GM18499 (cell line): ENCODE results near the gene ABCC1.

Experiments
- ATAC-seq: cut with Tn5 transposase; IDR thresholded peaks from one replicate; pipeline ENCODE4 v1.9.1; 2021; ENCODE audit warnings: moderate number of reproducible peaks; ENCODE audit not compliant: insufficient read depth, unreplicated experiment

Gene ABCC1

DNA sequence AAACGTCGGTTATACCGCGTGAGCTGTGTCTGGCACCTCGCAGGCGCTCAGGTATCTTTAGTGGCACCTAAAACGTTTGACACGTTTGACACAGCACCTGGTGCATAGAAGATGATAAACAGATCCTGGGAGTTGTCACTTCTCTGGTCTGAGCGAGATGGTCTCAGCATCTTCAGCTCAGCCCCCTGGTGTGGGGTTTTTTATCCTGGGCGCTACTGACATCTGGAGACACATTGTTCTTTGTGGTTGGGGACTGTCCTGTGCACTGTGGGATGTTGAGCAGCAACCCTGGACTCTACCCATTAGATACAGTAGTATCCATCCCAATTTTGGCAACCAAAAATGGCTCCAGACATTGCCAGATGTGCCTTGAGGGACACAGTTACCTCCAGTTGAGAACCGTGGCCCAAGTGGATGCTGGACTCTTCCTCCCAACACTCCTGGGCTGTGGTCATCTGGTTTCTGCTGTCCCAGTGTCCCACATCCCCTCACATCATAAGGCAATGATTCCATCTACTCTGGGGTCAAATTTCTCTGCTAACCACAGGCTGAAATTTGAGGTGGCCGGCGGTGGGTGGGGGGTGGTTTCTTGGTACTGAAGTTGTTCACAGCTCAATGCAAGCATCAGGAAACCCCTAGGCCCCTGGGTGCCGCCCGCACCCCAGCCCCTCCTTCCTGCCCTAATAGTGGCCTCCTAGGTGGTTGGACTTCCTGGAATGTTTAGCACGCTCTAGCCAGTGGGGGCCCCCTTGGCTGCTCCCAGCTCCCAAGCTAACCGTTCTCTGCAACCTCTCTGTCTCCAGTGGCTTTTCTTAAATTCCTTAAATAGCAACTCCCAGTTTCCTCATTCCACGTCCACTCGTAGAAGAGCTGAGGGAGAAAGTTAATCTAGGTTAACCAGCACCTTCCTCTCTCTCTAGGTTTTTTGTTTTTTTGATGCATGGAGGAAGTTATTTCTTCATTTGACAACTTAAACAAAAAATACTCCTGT, 124.8 kb downstream of the ABCC1 start:
- ATAC-seq: no peak

DNA sequence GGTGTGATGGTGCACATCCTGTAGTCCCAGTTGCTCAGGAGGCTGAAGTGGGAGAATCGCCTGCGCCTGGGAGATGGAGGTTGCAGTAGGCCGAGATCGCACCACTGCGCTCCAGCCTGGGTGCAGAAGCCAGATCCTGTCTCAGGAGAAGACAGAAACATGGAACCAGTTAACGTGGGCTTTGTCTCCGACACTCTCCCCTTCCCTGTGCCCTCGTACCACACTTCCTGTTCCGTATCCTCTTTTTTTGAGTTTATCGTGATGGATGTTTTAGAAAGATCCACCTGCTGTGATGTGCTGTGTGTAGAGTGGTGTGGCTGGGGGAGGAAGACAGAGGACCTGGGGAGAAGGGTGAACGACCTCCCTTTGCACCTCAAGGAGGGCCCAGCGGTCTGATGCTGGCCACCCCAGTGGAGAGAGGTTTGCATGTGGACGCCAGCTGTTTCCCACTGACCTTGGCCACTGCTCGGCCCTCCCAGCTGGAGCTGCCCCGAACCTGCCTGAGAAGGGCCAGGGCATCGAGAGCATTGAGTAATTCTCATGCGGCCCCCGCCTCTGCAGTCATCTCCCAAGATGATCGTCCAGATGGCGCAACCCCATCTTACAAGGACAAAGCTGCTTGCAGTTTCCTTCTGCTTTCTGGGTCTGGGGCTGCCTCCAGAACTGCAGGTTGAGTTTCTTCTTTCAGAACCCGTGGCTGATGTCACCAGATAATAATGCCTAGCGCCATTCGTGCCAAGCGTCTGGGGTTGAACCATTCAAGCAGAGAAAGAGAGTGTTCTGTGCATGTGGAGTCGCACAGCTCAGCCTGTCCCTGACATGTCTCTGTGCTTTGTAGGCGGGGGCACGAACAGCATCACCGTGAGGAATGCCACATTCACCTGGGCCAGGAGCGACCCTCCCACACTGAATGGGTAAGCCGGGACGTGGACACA, 126.3 kb downstream of the ABCC1 start:
- ATAC-seq: no peak

DNA sequence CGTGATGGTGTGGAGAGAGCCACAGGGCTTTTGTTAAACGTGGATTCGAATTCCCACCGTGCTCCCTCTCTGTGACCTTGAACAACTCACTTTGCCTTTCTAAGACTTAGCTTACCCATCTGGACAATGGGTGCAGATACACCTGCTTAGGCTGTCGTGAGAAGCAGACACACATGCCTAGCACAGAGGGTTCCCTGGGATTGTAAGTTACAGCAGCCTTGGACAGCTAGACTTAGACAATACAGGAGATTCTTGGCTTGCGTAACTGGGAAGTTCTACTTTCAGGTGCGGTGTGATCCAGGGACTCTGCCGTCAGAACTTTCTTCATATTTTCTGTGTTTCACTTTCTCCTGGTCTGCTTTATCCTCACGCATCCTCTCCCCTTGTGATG, 127.0 kb downstream of the ABCC1 start:
- no peak for ATAC-seq

DNA sequence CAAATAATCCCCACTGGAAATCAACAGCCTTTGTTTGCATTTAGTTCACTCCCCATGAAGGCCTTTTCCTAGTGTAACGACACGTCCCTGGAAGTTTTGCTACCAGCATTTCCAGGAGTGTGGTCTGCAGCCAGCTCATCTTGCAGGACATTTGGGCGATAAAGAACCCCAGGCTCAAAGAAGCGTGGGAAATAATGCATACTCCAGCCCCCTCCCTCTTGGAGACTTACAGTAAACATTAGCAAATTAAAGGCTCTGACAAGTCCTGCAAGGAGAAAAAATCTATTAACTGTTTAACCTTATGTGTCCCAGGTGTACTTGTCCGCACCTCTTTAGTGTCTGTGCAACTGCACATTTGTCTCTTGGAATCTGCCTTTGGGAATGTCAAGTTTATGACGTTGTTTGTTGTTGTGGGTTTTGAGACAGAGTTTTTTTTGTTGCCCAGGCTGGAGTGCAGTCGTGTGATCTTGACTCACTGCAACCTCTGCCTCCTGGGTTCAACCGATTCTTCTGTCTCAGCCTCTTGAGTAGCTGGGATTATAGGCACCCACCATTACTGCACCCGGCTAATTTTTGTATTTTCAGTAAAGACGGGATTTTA, 131.1 kb downstream of the ABCC1 start:
- ATAC-seq: no peak

DNA sequence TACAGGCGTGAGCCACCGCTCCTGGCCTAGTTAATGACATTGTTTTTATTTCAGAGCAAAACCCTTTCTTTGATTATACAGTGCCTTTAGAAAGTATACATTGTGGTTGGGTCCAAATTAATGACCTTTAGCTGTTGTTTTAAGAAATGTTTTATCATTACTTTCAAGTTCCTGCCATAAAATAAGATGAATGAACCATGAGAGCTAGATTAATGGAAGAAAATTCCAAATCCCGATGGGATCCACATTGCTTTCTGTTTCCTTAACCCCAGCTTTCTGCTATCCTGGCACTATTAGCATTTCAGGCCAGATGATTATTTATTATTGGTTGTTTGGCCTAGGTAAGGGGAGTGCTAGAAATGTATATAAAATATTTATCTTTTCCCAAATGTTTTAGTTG, 131.7 kb downstream of the ABCC1 start:
- ATAC-seq: no peak

DNA sequence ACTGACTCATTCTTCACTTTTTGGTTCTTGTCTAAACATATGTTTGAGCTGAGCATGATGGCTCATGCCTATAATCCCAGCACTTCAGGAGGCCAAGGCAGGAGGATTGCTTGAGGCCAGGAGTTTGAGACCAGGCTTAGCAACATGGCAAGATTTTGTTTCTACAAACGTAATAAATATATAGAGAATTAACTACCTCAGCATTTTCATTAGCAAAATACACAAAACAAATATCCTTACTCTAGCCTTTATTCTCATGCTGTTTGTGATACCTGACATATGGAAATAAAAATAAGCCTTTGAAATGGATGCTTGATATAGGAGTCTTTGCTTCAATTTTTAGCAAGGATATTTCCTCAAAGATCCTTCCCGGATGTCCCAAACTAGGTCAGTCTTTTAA, 132.8 kb downstream of the ABCC1 start:
- ATAC-seq: no peak

DNA sequence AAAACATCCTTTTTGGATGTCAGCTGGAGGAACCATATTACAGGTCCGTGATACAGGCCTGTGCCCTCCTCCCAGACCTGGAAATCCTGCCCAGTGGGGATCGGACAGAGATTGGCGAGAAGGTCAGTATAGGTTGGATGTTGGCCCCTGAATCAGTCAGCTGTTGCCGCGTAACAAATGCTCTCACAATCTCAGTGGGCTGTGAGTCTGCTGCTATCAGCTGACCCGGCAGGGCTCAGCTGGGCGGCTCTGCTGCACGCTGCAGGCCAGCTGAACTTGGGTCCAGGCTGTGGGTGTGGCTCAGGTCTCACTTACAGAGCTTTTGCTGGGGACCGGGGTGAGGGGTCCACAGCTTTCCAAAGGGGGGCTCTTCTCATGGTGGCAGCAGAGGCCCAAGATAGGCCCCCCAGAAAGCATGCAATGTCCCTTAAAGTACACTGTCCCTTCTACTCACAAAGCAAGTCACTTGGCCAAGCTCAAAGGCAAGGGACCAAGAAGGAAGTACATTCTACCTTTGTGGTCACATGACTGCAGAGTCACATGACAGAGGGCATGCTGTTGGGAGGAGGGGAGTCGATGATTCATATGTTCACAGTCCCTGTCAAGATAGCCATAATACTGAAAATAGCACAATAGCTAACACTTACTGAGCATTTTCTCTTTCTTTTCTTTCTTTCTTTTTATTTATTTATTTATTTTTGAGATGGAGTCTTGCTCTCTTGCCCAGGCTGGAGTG, 134.2 kb downstream of the ABCC1 start:
- ATAC-seq: no peak

DNA sequence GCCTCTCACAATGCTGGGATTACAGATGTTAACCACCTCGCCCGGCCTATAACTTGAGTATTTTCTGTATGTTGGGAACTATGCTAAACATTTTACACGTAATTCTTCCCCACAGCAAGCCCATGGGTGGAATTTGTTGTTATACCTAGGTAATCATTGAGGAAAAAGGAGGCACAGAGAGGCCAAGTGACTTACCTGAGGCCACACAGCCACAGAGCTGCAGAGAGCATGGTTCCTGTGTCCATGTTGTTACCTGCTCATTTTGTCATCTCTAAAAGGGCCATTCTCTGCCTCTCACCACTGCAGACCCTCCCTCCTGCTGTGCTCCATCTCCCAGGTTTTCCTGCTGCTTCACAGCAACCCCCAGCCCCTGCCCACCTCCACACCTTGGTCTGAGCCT, 135.5 kb downstream of the ABCC1 start:
- no peak for ATAC-seq

DNA sequence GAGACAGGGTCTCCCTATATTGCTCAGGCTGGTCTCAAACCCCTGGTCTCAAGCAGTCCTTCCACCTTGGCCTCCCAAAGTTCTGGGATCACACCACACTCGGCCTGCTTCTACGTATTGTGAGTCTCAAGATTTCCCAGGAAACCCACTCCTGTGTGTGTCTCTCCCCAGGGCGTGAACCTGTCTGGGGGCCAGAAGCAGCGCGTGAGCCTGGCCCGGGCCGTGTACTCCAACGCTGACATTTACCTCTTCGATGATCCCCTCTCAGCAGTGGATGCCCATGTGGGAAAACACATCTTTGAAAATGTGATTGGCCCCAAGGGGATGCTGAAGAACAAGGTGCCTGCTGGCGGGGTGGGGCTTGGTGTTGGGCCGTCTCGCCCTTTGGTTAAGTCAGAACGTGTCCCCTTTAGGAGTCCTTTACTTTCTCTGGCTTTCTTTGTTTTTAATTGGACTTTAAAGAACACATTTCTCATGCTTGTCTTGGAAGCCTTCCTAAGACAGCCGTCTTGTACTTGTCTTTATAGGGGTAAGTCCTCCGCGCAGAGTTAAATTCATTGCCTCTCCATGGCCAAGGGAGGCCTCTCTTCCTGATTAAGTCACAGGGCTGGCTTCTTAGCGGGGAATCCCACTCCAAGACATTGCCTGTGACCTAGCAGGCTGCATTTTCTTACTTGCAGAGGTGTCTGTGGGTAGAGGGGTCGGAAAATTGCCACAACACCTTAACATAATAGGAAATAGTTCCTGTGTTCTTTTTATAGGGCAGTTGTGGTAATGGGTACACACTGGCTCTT, 137.4 kb downstream of the ABCC1 start:
- ATAC-seq: no peak

DNA sequence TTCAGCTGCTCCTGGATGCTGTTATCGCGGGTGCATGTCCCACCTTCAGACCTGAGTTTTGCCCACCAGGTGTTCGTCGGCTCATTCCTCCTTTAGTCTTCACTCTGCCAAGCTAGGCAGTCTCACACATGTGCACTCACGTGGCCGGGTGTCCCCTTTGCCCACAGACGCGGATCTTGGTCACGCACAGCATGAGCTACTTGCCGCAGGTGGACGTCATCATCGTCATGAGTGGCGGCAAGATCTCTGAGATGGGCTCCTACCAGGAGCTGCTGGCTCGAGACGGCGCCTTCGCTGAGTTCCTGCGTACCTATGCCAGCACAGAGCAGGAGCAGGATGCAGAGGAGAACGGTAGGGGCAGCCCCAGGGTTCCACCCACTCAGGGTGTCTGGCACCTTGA, 140.8 kb downstream of the ABCC1 start:
- ATAC-seq: no peak

DNA sequence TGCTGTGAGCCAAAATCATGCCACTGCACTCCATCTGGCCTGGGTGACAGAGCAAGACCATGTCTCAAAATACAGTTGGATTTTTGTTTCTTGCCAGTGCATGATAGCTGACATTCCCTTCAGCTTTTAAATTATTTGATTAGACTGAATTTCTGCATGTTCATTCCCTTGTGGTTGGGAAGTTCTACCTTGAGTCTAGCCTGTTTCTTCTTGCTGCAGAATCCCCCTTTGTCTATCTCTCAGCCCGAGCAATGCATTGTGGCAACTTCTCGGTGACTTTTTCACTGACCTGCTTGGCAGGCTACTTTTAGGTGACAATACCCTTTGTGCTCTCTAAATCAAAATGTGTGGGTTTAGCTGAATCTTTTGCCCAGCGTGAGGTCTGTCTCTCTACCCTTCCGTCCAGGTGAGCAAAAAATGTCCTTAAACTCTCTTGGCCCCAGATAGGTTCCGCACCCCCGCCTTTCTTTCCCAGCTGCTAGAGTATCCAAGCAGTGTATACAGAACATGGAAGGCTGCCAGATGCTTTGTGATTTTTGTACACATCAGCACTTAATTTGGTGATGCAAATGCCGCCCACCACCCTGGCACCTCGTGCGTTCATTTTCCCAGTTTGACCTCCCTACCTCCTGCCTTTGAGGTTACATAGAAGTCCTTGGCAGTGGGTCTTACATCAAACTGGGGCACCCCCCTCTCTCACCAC, 143.7 kb downstream of the ABCC1 start:
- no peak for ATAC-seq

DNA sequence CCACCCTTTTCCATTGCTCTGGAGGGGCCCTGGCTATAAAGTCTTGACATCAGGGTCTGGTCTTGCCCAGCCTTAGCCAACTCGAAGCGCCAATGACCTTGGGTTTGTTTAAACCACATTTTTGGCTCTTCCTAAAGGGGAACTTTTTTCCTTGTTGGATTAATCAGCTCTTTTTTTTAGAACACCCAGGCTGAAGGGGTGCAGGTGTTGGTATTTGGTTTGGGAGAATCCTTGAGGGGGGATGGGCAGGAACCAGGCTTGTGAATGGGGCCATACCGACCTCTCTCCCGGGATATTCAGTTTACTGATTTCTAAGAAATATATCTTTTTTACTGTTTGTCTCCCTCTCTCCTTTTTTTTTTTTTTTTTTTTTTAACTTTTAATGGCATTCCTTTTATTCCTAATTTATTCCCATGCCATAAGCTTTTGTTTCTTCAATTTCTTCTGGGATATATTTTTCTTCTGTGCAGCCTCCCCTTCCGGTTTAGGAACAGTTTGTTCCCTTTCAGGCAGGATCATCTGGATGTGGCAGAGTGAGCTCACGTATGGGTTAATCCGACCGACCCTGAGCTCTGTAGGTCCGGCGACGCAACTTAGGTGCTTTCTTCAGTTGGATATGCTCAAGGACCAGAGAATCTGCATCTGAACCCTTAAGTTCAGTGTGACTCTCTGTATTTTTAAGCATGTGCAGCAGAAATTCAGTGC, 144.4 kb downstream of the ABCC1 start:
- no peak for ATAC-seq

DNA sequence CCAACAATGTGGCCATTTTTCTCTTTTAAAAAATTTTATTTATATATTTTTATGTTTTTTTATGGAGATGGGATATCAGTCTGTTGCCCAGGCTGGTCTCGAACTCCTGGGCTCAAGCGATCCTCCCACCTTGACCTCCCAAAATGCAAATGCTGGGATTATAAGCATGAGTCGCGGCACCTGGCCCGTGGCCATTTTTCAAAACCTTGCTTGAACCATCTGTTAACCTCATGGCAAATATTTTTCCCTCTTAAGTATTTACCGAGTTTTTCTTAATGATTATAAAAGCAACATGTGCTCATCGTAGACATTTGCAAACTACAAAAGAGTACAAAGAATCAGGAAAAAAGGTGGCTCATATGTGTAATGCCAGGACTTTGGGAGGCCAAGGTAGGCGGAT, 146.2 kb downstream of the ABCC1 start:
- ATAC-seq: no peak

DNA sequence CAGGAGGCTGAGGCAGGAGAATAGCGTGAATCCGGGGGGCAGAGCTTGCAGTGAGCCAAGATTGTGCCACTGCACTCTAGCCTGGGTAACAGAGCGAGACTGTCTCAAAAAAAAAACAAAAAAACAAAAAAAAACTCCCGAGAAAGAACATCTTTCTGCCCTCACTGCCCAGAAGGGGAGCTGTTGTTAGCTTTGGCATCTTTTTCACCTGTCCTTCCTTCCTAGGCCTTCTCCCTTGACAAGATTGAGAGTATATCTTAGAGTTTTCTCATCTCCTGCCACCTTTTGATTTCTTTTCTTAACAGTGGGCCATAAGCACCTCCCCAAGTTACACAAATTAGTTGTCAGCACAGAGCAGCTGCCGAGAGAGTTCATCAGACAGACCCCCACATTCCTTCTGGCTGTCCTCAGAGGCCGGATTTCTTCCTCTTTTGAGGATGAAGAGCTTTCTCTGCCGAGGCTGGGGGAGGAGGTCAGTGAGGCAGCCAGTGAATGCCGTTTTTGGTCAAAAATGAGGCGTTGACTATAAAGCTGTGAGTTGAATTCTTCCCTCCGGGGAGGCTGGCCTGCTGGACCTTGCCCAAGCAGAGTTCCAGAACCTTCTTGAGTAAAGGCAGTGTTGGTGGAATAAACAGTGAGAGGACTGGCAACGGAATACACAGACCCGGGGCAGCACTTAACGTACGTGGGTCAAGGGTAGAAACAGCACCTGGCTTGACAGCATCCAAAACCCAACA, 146.9 kb downstream of the ABCC1 start:
- ATAC-seq: no peak

DNA sequence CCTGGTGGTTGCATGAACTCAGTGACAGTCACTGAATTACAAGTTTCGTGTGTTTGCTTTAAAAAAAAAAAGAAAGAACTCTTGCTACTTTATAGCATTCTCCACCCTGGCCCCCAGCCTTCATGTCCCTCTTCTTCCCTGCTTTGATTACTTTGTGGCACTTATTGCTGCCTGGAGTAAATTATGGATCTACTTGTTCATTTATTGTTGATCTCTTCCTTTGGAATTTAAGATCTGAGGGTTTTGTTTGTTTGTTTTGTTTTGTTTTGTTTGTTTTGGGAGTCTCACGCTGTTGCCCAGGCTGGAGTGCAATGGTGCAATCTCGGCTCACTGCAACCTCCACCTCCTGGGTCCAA, 147.4 kb downstream of the ABCC1 start:
- ATAC-seq: no peak

DNA sequence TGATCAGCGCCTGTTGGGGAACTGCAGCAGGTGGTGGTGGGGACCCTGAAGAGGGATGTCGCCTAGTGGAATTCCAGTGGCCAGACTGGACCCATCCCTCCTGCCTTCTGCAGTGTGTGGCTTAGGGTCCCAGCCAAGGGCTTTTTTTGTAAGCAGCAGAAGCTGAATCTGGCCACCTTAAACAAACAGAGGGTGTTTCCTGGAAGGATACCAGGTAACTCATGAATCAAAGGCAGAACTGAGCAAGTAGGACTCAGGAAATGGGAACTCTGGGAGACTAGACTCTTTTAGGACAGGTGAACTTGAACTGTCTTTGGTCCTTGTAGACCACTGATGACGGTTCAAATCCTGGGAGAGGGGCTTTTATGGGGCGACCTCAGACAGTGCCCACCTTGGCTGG, 149.9 kb downstream of the ABCC1 start:
- ATAC-seq: no peak

DNA sequence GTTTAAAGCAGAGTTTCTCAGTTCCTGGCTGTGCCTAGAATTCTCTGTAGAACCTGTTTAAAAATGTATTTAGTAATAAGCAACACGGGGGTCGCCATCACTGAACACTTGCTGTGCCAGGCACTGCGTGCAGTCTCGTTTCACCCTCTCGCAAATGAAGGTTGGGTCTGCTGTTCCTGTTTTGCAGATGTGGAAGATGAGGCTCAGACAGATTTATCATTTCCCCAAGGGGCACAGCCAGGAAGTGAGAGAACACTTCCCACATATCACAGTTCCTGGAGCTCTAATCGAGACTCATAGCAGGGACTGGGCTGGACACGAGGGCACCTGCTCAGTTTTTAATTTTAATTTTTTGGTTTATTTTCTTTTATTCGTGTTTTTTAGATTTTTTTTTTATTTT, 151.2 kb downstream of the ABCC1 start:
- ATAC-seq: no peak

DNA sequence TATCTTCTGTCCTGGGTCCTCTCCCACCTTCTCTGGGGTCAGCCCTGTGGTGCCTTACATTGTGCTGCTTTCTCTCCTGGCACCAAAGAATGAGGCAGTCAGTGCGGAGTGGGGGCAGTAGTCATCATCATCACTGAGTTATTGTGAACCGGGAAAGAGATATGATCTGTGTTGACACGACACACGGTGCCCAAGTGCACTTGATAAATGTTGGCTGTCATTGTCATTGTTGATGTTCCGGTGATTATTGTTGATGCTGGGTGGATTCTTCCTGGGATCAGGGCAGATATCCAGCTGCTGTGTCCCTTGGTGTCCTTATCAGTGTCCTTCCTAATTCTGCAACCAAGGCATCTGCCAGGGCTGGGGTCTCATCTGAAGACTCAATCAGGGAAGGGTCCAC, 152.2 kb downstream of the ABCC1 start:
- ATAC-seq: no peak
